Liver (tissue), 9 donors: ENCODE measurements around the gene VPS35L. TPM values are rescaled to one million over a fixed set of nuclear protein-coding genes. Genes with fewer than 3 reads are reported as not detected.

Source experiments
- DNase-seq: peaks from one replicate; pipeline ENCODE4 v3.0.0-alpha.2; 2017; ENCODE audit warnings: low spot score
- H3K27ac ChIP-seq, 2 donors: one replicate each; pipeline ENCODE4 v1.7.0; 2013; ENCODE audit warnings: inconsistent platforms in 2 of 2, low read length in 2 of 2, control low read depth in 1 of 2, low read depth in 1 of 2, mild to moderate bottlenecking in 1 of 2
- H3K27me3 ChIP-seq, 4 donors: one replicate each; pipeline versions ENCODE4 v1.6.1 to v1.7.0; 2013; ENCODE audit warnings: low read length in 3 of 4, inconsistent platforms in 1 of 4, mild to moderate bottlenecking in 1 of 4, moderate library complexity in 1 of 4; ENCODE audit not compliant: control insufficient read depth in 4 of 4, insufficient read depth in 4 of 4
- H3K36me3 ChIP-seq, 4 donors: one replicate each; pipeline versions ENCODE4 v1.6.1 to v1.7.0; 2013; ENCODE audit warnings: low read length in 3 of 4, mild to moderate bottlenecking in 3 of 4, low read depth in 1 of 4, moderate library complexity in 1 of 4; ENCODE audit not compliant: control insufficient read depth in 4 of 4, insufficient read depth in 3 of 4
- H3K4me1 ChIP-seq, 4 donors: one replicate each; pipeline versions ENCODE4 v1.6.1 to v1.7.0; 2013; ENCODE audit warnings: low read length in 3 of 4, mild to moderate bottlenecking in 3 of 4, moderate library complexity in 1 of 4; ENCODE audit not compliant: control insufficient read depth in 4 of 4, insufficient read depth in 4 of 4
- H3K4me3 ChIP-seq, 3 donors: one replicate each; pipeline versions ENCODE4 v1.6.1 to v1.7.0; 2013; ENCODE audit warnings: low read length in 3 of 3, control low read depth in 1 of 3, low read depth in 1 of 3, mild to moderate bottlenecking in 1 of 3
- H3K9ac ChIP-seq, 2 donors: one replicate each; pipeline ENCODE4 v1.7.0; 2013; ENCODE audit warnings: low read length in 2 of 2, mild to moderate bottlenecking in 2 of 2, moderate library complexity in 2 of 2, control low read depth in 1 of 2, low read depth in 1 of 2
- H3K9me3 ChIP-seq, 4 donors: one replicate each; pipeline versions ENCODE4 v1.6.1 to v1.7.0; 2013; ENCODE audit warnings: low read length in 3 of 4; ENCODE audit not compliant: control insufficient read depth in 4 of 4
- ATF3 ChIP-seq: IDR thresholded peaks from 2 replicates; pipeline ENCODE4 v1.6.1; 2016; ENCODE audit warnings: antibody characterized with exemption
- CTCF ChIP-seq: fragments of 150-350 bp; IDR thresholded peaks from 2 replicates; pipeline ENCODE4 v1.5.1; 2017; ENCODE audit warnings: improper control_type of control experiment, low read depth, low read length; ENCODE audit not compliant: missing input control
- EGR1 ChIP-seq, 2 donors: IDR thresholded peaks; 2 replicates each; pipeline ENCODE4 v1.6.1; 2016 to 2018; ENCODE audit warnings: antibody characterized with exemption in 2 of 2, low read depth in 2 of 2
- FOXA1 ChIP-seq: IDR thresholded peaks from 2 replicates; pipeline ENCODE4 v1.6.1; 2016; ENCODE audit warnings: antibody characterized with exemption
- FOXA2 ChIP-seq: IDR thresholded peaks from 2 replicates; pipeline ENCODE4 v1.6.1; 2016; ENCODE audit warnings: antibody characterized with exemption
- GABPA ChIP-seq, 2 donors: IDR thresholded peaks in 1 of 2; conservative IDR thresholded peaks in 1 of 2; 2 replicates each; pipeline ENCODE4 v1.6.1; 2016; ENCODE audit warnings: antibody characterized with exemption in 2 of 2, mild to moderate bottlenecking in 1 of 2, moderate library complexity in 1 of 2
- HNF4A ChIP-seq, 2 donors: conservative IDR thresholded peaks; 2 replicates each; pipeline ENCODE4 v1.6.1; 2016; ENCODE audit warnings: antibody characterized with exemption in 2 of 2, mild to moderate bottlenecking in 2 of 2
- HNF4G ChIP-seq: IDR thresholded peaks from 2 replicates; pipeline ENCODE4 v1.6.1; 2016; ENCODE audit warnings: antibody characterized with exemption
- JUND ChIP-seq, 2 donors: IDR thresholded peaks; 2 replicates each; pipeline ENCODE4 v1.6.1; 2016; ENCODE audit warnings: antibody characterized with exemption in 2 of 2
- MAX ChIP-seq: IDR thresholded peaks from 2 replicates; pipeline ENCODE4 v1.6.1; 2016; ENCODE audit warnings: antibody characterized with exemption
- RAD21 ChIP-seq, 2 donors: IDR thresholded peaks; 2 replicates each; pipeline ENCODE4 v1.6.1; 2016; ENCODE audit warnings: antibody characterized with exemption in 2 of 2, mild to moderate bottlenecking in 2 of 2
- REST ChIP-seq: IDR thresholded peaks from 2 replicates; pipeline ENCODE4 v1.6.1; 2016; ENCODE audit warnings: antibody characterized with exemption, mild to moderate bottlenecking
- RXRA ChIP-seq, 2 donors: IDR thresholded peaks; 2 replicates each; pipeline ENCODE4 v1.6.1; 2017 to 2018; ENCODE audit warnings: antibody characterized with exemption in 2 of 2, mild to moderate bottlenecking in 1 of 2
- SP1 ChIP-seq: IDR thresholded peaks from 2 replicates; pipeline ENCODE4 v1.6.1; 2018; ENCODE audit warnings: antibody characterized with exemption, mild to moderate bottlenecking
- TAF1 ChIP-seq: conservative IDR thresholded peaks from 2 replicates; pipeline ENCODE4 v1.6.1; 2016; ENCODE audit warnings: antibody characterized with exemption, mild to moderate bottlenecking
- ZBTB33 ChIP-seq: IDR thresholded peaks from 2 replicates; pipeline ENCODE4 v1.6.1; 2016; ENCODE audit warnings: antibody characterized with exemption
- polyA plus RNA-seq, 2 donors: library from polyadenylated mRNA; stranded (reverse) in 1 of 2; unstranded in 1 of 2; fragments of 200-250 nt in 1 of 2; fragments of >200 nt in 1 of 2; fragmentation: Nextera tagmentation in 1 of 2; extraction: Ambion mirVana in 1 of 2; gene quantifications; one replicate each; pipeline versions ENCODE4 v1.2.1 to v1.2.3, GENCODE V29; 2013 to 2015
- total RNA-seq, 2 donors: library from RNA; depleted of rRNA; stranded (reverse); fragments of >200 nt; gene quantifications; one replicate each; pipeline ENCODE4 v1.2.3, GENCODE V29; 2014
- donor health status: healthy.
- donor health status: healthy.
- donor health status: healthy.
- donor health status: healthy.
- donor health status: healthy.

Gene VPS35L
- total and polyA plus RNA-seq, 4 donors = 10.5 to 18.2 (median 15.1) TPM

- no peak for TF ChIP-seq ATF3
- TF ChIP-seq EGR1 (IDR thresholded peaks at IDR 0.05; ENCODE audit: low read depth in 2 of 2) = no peak
- no peak for TF ChIP-seq HNF4A (conservative IDR thresholded peaks at IDR 0.05)
- no peak for TF ChIP-seq FOXA2
- no peak for TF ChIP-seq JUND (IDR thresholded peaks at IDR 0.05)
These were observed 185.9 kb downstream of the VPS35L start (continued) for GRCh38 chr16:19741354-19741753.

DNA sequence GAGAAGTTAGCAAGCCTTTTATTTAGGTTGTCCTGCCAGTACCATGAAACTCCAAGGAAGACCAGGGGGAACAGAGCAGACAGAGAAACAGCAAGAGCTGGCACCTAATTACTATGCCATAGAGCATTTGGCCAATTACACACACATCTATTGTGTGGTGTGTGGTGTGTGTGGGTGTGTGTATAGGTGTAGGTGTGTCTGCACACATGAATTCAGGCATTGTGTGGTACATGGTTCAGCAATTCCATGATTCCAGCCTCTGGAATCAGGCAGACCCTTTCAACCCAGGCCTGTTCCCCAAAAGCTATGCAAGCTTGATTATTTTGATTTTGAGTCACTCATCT lies 188.3 kb downstream of the VPS35L start:
- Histone ChIP-seq H3K9me3 (no peaks in the 10 kb centered on the region), H3K27me3 (no peaks in the 10 kb centered on the region), H3K36me3 (no peaks in the 10 kb centered on the region), H3K4me3 (no peak overlapping the region), H3K9ac (no peak overlapping the region), H3K27ac (no peak overlapping the region), H3K4me1 (peaks cover 2 to 12% (median 5%) of the 10 kb centered on the region in 4 donors)
- no peak for DNase-seq
- TF ChIP-seq FOXA2 = no peak
- TF ChIP-seq SP1 = no peak
- no peak for TF ChIP-seq MAX
- no peak for TF ChIP-seq GABPA (IDR thresholded peaks at IDR 0.05 in 1 of 2, conservative IDR thresholded peaks at IDR 0.05 in 1 of 2)
- no peak for TF ChIP-seq RAD21 (IDR thresholded peaks at IDR 0.05)
- no peak for TF ChIP-seq TAF1
- no peak for TF ChIP-seq EGR1 (IDR thresholded peaks at IDR 0.05; ENCODE audit: low read depth in 2 of 2)
- TF ChIP-seq RXRA (IDR thresholded peaks at IDR 0.05) = no peak
- no peak for TF ChIP-seq ATF3
- TF ChIP-seq HNF4A (conservative IDR thresholded peaks at IDR 0.05) = no peak
- no peak for TF ChIP-seq FOXA1
- TF ChIP-seq ZBTB33 = no peak
- no peak for TF ChIP-seq REST
- no peak for TF ChIP-seq CTCF
- no peak for TF ChIP-seq HNF4G
